IMR-90 (cell line): ENCODE results near the gene SEC14L1.

Source experiments
- MAFK ChIP-seq: IDR thresholded peaks from 2 replicates; pipeline ENCODE4 v1.6.1; 2012; ENCODE audit warnings: low read depth, low read length, improper control_type of control experiment
- POLR2A ChIP-seq: IDR thresholded peaks from 2 replicates; pipeline ENCODE4 v1.6.1; 2012; ENCODE audit warnings: mild to moderate bottlenecking, low read depth, low read length
- TF ChIP-seq, protein P1 (sequence below): conservative IDR thresholded peaks from 2 replicates; pipeline ENCODE4 v1.5.1; 2012; ENCODE audit warnings: mild to moderate bottlenecking, low read depth, low read length, improper control_type of control experiment

DNA sequence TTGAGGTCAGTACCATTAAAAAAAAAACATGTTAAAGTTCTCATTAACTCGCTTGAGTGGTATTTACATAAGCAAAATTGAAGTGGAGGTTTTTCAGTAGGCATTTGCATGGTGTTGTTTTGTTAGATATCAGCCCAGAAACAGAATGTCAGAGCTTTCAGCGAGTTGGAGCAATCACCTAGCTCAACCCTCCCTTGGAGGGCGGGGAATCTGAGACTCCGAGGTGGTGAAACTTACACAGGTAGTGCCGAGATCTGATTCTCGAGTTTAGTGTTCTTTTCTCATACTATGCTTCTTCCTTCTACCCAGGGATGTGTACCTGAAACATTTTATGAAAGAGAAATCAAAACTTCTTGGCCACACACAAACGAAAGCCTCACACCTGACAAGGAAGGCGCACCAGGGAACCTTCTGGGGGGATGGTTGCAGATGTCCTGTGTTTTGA, 6.6 kb downstream of the SEC14L1 start:
- TF ChIP-seq, protein P1, sequence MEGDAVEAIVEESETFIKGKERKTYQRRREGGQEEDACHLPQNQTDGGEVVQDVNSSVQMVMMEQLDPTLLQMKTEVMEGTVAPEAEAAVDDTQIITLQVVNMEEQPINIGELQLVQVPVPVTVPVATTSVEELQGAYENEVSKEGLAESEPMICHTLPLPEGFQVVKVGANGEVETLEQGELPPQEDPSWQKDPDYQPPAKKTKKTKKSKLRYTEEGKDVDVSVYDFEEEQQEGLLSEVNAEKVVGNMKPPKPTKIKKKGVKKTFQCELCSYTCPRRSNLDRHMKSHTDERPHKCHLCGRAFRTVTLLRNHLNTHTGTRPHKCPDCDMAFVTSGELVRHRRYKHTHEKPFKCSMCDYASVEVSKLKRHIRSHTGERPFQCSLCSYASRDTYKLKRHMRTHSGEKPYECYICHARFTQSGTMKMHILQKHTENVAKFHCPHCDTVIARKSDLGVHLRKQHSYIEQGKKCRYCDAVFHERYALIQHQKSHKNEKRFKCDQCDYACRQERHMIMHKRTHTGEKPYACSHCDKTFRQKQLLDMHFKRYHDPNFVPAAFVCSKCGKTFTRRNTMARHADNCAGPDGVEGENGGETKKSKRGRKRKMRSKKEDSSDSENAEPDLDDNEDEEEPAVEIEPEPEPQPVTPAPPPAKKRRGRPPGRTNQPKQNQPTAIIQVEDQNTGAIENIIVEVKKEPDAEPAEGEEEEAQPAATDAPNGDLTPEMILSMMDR, result no peak
- TF ChIP-seq POLR2A, result no peak
- TF ChIP-seq MAFK, result no peak
